Activated CD4-positive, alpha-beta T cell treated with anti-CD3 and anti-CD28 coated beads, Interleukin-2, amount 10 ng/mL, durations not matched to agents 7 days and 5 days (primary cell): Measurements from ENCODE around the gene PCNX3. TPM values are rescaled to one million over a fixed set of nuclear protein-coding genes. Genes with fewer than 3 reads are reported as not detected.

ENCODE experiments used
- CTCF ChIA-PET: fragments of 350-600 bp; sonication (Branson Sonifier 250); formaldehyde crosslinking; loops from one replicate; lab custom pipeline; 2021; ENCODE audit warnings: antibody characterized with exemption; lab: Charles Lee
- POLR2A ChIA-PET: fragments of 350-600 bp; sonication (Branson Sonifier 250); formaldehyde crosslinking; loops from one replicate; lab custom pipeline; 2021; ENCODE audit warnings: antibody characterized with exemption; lab: Charles Lee
- DNase-seq: peaks from one replicate; pipeline ENCODE4 v3.0.0-alpha.2; 2020
- H3K27ac Mint-ChIP-seq: one replicate; pipeline ENCODE4 v1.8.0; 2021; ENCODE audit warnings: mild to moderate bottlenecking, moderate library complexity, mixed read lengths
- H3K27me3 Mint-ChIP-seq: one replicate; pipeline ENCODE4 v1.8.0; 2021; ENCODE audit warnings: mixed read lengths
- H3K36me3 Mint-ChIP-seq: one replicate; pipeline ENCODE4 v1.8.0; 2021; ENCODE audit warnings: low read depth, mixed read lengths
- H3K4me1 Mint-ChIP-seq: one replicate; pipeline ENCODE4 v1.8.0; 2021; ENCODE audit warnings: mixed read lengths
- H3K4me3 Mint-ChIP-seq: one replicate; pipeline ENCODE4 v1.8.0; 2021; ENCODE audit warnings: mild to moderate bottlenecking, moderate library complexity, mixed read lengths
- H3K9me3 Mint-ChIP-seq: one replicate; pipeline ENCODE4 v1.8.0; 2021; ENCODE audit warnings: mixed read lengths
- total RNA-seq, 2 experiments: library from RNA; stranded (reverse); gene quantifications; one replicate each; pipeline ENCODE4 v1.2.3, GENCODE V29; 2021

PCNX3 gene
- total RNA-seq, 2 experiments from 2014 or later: 47.7 to 50.2 TPM

DNA sequence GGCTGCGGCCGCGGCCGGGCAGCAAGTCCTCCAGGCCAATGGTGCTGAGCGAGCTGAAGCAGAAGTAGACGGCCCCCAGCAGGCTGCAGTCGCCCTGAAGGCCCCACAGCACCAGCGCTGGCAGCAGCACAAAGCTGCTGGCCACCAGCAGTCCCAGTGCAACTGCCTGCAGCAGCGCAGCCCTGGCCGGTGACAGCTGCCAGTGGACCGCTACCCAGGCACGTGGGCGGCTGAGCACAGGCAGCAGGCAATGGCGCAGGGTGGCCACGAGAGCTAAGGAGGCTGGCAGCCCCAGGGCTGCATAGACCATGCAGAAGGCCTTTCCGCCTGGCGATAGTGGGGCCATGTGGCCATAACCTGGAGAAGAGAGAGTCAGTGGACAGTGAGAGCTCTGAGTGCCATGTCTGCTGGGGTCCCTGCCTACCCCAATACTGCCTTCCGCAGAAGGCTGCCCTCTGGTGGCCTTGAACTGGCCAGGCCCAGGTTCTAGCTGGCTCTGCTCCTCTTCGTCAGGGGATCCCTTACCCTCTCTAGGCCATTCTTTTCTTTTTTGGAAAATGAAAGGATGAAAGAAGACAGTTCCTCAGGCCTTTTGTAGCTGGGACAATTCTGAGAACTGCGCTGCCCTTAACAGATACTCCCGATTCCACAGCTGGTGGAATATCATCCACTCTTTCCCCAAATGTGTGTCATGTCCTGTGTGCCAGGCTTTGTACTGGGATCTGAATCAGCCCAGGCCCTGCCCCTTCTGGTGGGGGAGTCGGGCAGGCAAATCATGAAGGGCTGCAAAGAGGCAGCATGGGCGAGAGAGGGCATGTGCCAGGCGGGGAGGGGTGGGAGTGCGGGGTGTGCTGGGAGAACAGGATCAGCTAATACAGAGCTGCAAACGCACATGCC, 21.8 kb upstream of the PCNX3 start:
- H3K4me1 Mint-ChIP-seq: peaks cover 33% of the 10 kb centered on the region
- H3K4me3 Mint-ChIP-seq: no peak overlapping the region
- CTCF ChIA-PET: interaction anchor here (0.6 to 4.0 kb wide), 19 partner anchors 9 to 294 kb away, joined by 3 to 24 read pairs (median 4); partner anchors contain the start of genes EHBP1L1, FAM89B, FIBP and PCNX3
- H3K27me3 Mint-ChIP-seq: no peaks in the 10 kb centered on the region
- POLR2A ChIA-PET: interaction anchor here (0.5 kb wide), 1 partner anchor 50 kb away, joined by 3 read pairs; no protein-coding TSS in a partner anchor
- H3K36me3 Mint-ChIP-seq: peaks cover 15% of the 10 kb centered on the region
- H3K9me3 Mint-ChIP-seq: no peaks in the 10 kb centered on the region
- H3K27ac Mint-ChIP-seq: peak overlapping the region; percentile 57
- DNase-seq: peak; percentile 52

DNA sequence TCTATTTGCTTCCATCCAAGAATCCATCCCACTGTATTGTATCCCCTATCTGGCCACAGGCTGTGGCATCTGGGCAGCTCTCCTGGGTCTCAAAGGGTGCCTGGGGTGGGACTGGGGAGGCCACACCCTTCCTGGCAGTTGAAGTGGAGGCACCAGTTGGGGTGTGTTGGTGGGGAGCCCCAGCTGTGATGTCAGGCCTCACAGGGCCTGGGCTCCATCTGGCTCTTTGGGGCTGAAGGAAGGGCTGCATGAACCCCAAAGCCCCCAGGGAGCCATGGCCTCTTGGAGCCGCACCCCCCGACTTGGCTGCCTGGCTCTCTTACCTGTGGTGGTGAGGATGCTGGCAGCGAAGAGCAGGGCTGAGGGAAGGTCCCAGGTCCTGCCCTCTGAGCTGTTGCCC, 20.4 kb upstream of the PCNX3 start:
- Mint-ChIP-seq H3K27ac (peak overlapping the region; percentile 42), H3K4me1 (peaks cover 26% of the 10 kb centered on the region), H3K4me3 (no peak overlapping the region), H3K36me3 (peaks cover 13% of the 10 kb centered on the region), H3K27me3 (no peaks in the 10 kb centered on the region), H3K9me3 (no peaks in the 10 kb centered on the region)
- CTCF ChIA-PET: interaction anchor here (0.9 to 4.0 kb wide), 4 partner anchors 14 to 449 kb away, joined by 3 to 24 read pairs (median 12); no protein-coding TSS in a partner anchor
- no peak for DNase-seq
- POLR2A ChIA-PET: no interaction called here

DNA sequence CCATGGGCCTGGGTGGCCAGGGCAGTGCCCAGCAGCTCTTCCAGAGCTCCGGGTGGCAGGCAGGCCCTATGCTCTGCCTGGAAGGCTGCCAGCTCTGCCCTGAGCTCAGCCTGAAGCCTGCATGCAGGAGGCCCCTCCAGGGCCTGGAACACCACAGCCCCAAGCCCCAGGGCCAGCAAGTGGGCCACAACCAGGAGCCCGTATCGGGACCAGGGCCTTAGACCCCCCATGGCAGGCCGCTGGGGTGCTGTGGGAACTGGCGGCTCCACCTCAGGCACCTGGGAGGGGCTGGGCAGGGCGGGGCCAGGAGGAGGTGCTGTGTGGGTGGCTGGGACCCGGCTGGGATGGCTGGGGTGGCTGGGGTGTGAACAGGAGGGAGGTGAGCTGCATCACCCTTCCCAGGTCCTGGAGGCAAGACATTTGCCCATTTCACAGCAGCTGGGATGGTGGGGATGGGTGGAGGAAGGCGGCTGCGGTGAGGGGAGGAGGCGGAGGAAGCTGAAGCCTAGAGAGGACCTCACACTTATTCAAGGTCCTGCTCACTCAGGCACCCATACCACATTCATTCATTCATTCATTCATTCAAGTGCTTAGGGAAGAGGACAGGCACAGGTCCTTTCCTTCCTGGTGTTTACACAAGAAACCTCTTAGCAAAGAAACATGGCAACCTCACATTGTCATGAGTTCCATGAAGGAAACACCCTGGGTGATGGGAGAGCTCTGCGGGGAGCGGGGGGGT, 19.9 kb upstream of the PCNX3 start, which contains the start of gene KCNK7:
KCNK7 (minus strand) TSS at position 258 of the 739 bp plus-strand sequence; CDS start at position 230, 28 bp downstream.
- Mint-ChIP-seq H3K9me3 (no peaks in the 10 kb centered on the region), H3K27ac (peak within 1 kb of the TSS; percentile 80), H3K4me1 (peaks cover 26% of the 10 kb centered on the region), H3K36me3 (peaks cover 9% of the 10 kb centered on the region), H3K27me3 (no peaks in the 10 kb centered on the region), H3K4me3 (no peak within 1 kb of the TSS)
- no peak for DNase-seq
- ChIA-PET CTCF (interaction anchor here (0.9 to 4.0 kb wide), 5 partner anchors 8 to 449 kb away, joined by 3 to 20 read pairs (median 3); no protein-coding TSS in a partner anchor), POLR2A (no interaction called here)

DNA sequence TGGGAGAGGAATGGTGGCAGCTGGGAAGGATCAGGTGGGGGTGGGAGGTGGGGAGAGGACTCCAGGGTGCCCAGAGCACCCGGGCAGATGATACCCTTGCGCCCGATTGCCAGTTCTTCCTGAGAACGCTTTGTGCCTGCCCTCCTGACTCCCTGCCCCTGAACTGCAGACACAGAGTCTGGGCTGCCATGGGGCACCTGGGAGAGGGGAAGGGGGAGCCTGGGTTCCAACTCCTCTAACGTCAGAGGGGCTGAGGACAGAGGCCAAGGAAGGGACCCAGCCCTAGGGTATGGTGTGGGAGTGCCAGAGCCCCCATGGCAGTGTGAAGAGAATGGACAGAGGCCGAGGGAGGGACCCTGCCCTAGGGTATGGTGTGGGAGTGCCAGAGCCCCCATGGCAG, 19.1 kb upstream of the PCNX3 start:
- Mint-ChIP-seq H3K4me3 (no peak overlapping the region), H3K9me3 (no peaks in the 10 kb centered on the region), H3K36me3 (peaks cover 5% of the 10 kb centered on the region), H3K4me1 (peaks cover 26% of the 10 kb centered on the region), H3K27me3 (no peaks in the 10 kb centered on the region), H3K27ac (no peak overlapping the region)
- POLR2A ChIA-PET: no interaction called here
- no peak for DNase-seq
- CTCF ChIA-PET: interaction anchor here (1.2 to 4.0 kb wide), 4 partner anchors 9 to 221 kb away, joined by 3 to 20 read pairs (median 6); partner anchors contain the start of gene EHBP1L1

DNA sequence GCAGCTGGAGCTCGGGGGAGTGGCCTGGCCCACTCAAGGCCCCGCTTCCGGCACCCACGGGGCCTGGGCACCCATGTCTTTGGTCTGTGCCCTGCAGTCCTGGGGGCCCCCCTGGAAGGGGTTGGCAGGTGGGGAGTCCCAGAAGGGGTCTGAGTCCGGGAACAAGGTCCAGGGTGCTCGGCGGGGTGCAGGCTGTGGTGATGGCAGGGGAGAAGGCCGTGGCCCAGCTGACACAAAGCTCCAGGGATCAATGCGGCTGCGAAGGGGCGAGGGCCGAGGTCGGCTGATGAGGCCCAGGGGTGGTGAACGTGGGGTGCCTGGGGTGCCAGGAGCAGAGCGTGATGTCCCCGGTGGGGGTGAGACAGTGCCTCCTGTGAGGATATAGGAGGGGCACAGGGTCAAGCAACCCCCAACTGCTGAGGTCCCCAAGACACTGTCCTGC, 17.3 kb upstream of the PCNX3 start:
- CTCF ChIA-PET: interaction anchor here (0.8 to 1.7 kb wide), 4 partner anchors 10 to 23 kb away, joined by 3 to 6 read pairs (median 5); partner anchors contain the start of gene EHBP1L1
- H3K27me3 Mint-ChIP-seq: no peaks in the 10 kb centered on the region

DNA sequence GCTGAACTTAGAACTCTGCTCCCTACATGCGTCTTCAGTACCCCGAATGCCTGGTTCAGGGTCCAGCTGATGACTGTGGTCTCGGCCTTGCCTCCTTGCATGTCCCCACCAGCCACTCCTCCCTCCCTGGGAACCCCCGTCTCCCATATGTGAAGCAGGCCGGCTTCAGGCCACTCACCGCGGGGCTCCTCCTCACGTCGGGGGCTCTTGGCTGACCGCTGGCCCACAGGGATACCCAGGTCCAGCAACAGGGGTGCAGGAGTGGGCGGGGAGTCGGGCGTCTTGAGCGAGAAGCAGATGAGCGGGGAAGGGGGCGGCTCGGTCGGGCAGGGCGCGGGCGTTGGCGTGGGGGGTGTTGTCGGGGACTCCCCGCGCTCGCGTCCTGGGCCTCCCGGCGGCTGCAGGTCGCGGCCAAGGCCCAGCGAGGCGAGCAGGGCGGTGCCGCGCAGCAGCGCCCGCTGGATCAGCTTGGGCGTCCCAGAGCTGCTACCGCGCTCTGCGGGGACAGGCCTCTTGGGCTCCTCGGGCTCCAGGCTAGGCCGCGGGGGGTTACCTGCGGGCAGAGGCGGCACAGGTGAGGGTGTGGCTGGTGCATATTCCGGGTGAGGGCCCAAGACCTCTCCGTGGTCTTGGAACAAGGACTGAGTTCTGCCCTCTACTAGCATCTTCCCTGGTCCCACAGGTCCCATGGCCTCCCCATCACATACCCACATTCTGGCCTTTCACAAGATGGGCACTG, 16.2 kb upstream of the PCNX3 start:
- Mint-ChIP-seq H3K27me3 (no peaks in the 10 kb centered on the region), H3K4me3 (no peak overlapping the region), H3K36me3 (peaks cover 16% of the 10 kb centered on the region), H3K4me1 (peaks cover 18% of the 10 kb centered on the region), H3K27ac (no peak overlapping the region), H3K9me3 (no peaks in the 10 kb centered on the region)
- CTCF ChIA-PET: interaction anchor here (0.5 to 1.2 kb wide), 2 partner anchors 59 to 89 kb away, joined by 4 to 5 read pairs; no protein-coding TSS in a partner anchor
- POLR2A ChIA-PET: no interaction called here
- no peak for DNase-seq

More for the DNA sequence above, 17.3 kb upstream of the PCNX3 start:
- no peaks in the 10 kb centered on the region for H3K9me3 Mint-ChIP-seq
- no peak overlapping the region for H3K27ac Mint-ChIP-seq
- H3K36me3 Mint-ChIP-seq: peaks cover 9% of the 10 kb centered on the region
- H3K4me1 Mint-ChIP-seq: peaks cover 26% of the 10 kb centered on the region
- DNase-seq: no peak
- H3K4me3 Mint-ChIP-seq: no peak overlapping the region
- POLR2A ChIA-PET: no interaction called here

DNA sequence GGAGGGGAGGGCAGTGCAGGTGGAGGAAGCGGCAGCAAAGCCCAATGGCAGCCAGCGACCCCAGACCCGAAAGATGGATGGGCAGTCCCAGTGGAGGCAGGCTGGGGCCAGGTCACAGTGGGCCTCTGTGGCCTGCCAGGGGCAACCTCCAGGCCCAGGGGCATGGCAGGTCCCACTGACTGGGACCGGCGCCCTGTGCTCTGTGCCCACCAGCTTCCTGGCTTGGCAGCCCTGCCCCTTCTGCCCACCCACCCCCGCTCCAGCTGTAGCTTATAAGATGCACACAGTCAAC, 15.7 kb upstream of the PCNX3 start:
- Mint-ChIP-seq H3K27ac (no peak overlapping the region), H3K36me3 (peaks cover 16% of the 10 kb centered on the region), H3K27me3 (no peaks in the 10 kb centered on the region), H3K4me1 (peaks cover 15% of the 10 kb centered on the region), H3K4me3 (no peak overlapping the region), H3K9me3 (no peaks in the 10 kb centered on the region)
- POLR2A ChIA-PET: no interaction called here
- CTCF ChIA-PET: interaction anchor here (0.5 to 1.2 kb wide), 2 partner anchors 59 to 89 kb away, joined by 4 to 5 read pairs; no protein-coding TSS in a partner anchor
- no peak for DNase-seq

DNA sequence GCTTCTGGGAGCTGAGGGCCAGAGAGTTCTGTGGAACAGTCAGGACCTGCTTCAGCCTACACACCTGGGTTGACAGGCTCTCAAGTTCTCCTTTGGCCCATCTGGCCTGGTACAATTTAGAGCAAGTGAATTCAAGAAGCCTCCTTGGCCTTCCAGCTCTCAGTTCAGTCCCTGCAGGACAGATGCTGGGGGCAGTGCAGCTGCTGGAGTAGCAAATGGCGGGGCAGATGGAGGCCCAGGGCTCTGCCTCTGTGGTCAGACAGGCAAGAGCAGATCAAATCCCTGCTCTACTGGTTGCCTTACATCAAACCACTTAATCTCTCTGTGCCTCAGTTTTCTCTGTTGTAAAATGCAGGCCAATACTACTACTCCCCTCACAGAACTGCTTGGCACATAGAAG, 11.3 kb upstream of the PCNX3 start:
- Mint-ChIP-seq H3K36me3 (peaks cover 30% of the 10 kb centered on the region), H3K4me3 (no peak overlapping the region), H3K4me1 (peaks cover 11% of the 10 kb centered on the region), H3K27ac (no peak overlapping the region), H3K27me3 (no peaks in the 10 kb centered on the region), H3K9me3 (no peaks in the 10 kb centered on the region)
- ChIA-PET POLR2A (no interaction called here), CTCF (interaction anchor here (0.6 to 2.6 kb wide), 5 partner anchors 10 to 214 kb away, joined by 3 to 18 read pairs (median 6); partner anchors contain the start of gene MAP3K11)
- DNase-seq: no peak

DNA sequence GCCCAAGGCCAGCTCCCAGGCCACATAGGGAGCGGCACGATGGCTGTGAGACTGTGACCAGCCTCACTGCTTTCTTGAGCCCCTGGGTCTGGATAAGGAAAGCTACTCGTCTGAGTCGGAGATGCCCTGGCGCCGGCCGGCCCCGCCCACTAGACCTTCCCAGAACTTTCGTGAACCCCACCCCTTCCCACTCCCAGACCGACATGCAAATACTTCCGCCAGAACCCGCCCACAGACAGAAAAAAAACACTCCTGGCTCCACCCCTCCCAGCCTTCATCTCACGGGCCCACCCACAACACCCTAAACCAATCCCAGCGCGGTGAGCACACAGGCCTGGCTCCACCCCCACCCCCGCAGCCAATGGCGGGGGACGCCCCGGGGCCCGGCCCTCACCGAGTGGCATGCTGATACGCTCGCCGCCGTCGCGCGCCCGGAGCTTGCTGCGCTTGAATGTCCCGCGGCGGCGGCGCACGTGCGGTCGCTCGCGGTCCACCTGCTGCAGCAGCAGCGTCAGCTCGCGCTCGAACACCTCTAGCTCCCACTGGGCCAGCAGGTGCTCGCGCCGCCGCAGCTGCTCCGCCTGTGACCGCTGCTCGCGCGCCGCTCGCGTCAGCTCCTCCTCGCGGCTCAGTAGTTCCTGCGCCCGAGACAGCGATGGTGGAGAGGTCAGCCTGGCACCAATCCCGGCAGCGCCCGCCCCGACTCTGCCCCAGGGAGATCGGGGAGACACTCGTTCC, 8.5 kb upstream of the PCNX3 start:
- DNase-seq: no peak
- H3K27ac Mint-ChIP-seq: no peak overlapping the region
- no peaks in the 10 kb centered on the region for H3K9me3 Mint-ChIP-seq
- peaks cover 38% of the 10 kb centered on the region for H3K4me1 Mint-ChIP-seq
- H3K36me3 Mint-ChIP-seq: peaks cover 39% of the 10 kb centered on the region
- CTCF ChIA-PET: interaction anchor here (1.1 to 4.2 kb wide), 2 partner anchors 11 to 14 kb away, joined by 3 to 24 read pairs; no protein-coding TSS in a partner anchor
- no peak overlapping the region for H3K4me3 Mint-ChIP-seq
- POLR2A ChIA-PET: no interaction called here
- H3K27me3 Mint-ChIP-seq: no peaks in the 10 kb centered on the region

DNA sequence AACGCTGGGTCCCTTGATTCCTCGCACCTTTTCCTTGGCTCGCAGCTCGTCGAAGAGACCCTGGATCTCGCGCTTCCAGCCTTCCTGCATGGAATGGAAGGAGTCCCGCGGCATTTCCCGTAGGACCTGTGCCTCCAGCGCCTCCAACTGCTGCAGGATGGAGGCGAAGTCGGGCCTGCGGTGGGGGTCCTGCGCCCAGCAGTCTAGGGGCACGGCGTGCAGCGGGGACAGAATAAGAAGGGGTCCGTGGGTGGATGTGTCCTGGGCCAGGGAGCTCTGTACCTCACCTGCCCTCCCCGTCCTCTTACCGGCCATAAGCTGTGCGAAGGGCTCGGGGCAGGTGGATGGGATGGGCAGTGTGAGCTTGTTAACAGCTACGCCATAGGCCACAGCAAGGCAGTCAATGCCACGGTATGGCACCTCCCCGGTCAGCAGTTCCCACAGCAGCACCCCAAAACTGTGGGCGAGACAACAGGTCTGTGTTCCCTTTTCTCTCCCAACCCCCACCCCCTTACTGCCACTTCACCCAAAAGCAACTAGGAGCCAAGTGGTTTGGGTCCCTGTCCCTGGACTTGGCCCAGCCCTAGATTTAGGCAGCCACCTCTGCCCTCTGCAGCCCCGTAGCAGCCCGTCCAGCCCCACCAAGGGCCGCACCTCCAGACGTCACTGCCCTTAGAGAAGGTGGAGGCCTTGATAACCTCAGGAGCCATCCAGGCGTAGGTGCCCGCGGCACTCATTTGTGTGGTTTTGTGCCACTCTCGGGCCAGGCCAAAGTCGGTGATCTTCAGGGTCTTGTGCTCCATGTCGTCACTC, 7.8 kb upstream of the PCNX3 start:
- peaks cover 45% of the 10 kb centered on the region for H3K4me1 Mint-ChIP-seq
- CTCF ChIA-PET: interaction anchor here (0.6 to 4.2 kb wide), 2 partner anchors 14 to 141 kb away, joined by 3 to 24 read pairs; no protein-coding TSS in a partner anchor
- H3K9me3 Mint-ChIP-seq: no peaks in the 10 kb centered on the region
- H3K36me3 Mint-ChIP-seq: peaks cover 44% of the 10 kb centered on the region
- no peak overlapping the region for H3K4me3 Mint-ChIP-seq
- POLR2A ChIA-PET: no interaction called here
- peak overlapping the region; percentile 25 for H3K27ac Mint-ChIP-seq
- DNase-seq: no peak
- no peaks in the 10 kb centered on the region for H3K27me3 Mint-ChIP-seq

DNA sequence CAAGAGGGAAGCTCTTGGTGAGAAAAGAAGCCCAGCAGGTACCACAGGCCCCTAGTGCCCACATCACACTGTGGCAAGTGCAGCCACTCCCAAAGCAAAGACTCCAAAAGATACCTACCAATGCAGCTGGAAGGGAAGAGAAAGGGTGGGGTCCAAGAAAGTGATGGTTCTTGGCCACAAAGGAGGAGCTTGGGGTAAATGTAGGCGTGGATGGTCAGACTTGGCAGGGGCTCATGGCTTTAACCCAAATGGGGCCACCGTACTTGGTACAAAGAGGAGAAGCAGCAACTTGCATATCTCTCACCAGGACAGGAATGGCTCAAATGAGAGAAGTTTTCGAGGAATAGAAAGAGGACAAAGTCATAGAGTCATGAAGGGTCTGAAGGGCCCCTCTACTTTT, 6.3 kb upstream of the PCNX3 start:
- Mint-ChIP-seq H3K9me3 (no peaks in the 10 kb centered on the region), H3K4me3 (no peak overlapping the region), H3K27me3 (no peaks in the 10 kb centered on the region), H3K36me3 (peaks cover 35% of the 10 kb centered on the region), H3K27ac (peak overlapping the region; percentile 55), H3K4me1 (peaks cover 51% of the 10 kb centered on the region)
- CTCF ChIA-PET: interaction anchor here (1.2 to 4.2 kb wide), 5 partner anchors 16 to 68 kb away, joined by 3 to 24 read pairs (median 5); no protein-coding TSS in a partner anchor
- POLR2A ChIA-PET: no interaction called here
- no peak for DNase-seq
